Effector memory CD8-positive, alpha-beta T cell (primary cell): ENCODE results near the gene MAGEA8.
"Not testable (repeated sequence)": the region's sequence is repeated elsewhere in the genome, so short reads cannot be mapped to it uniquely, and the experiment has no call there.

Source experiments
- ATAC-seq: fragments of 150-1000 bp; cut with Tn5 transposase; replicated peaks from 2 replicates; pipeline ENCODE4 v1.10.0; 2021; ENCODE audit warnings: mild to moderate bottlenecking, moderate library complexity
- DNase-seq, 3 experiments: peaks; one replicate each; pipeline ENCODE4 v3.0.0; 2021
- H3K27ac Mint-ChIP-seq, 2 donors: one replicate each; pipeline ENCODE4 v1.8.0; 2022; ENCODE audit warnings: mild to moderate bottlenecking in 2 of 2, mixed read lengths in 2 of 2, moderate library complexity in 2 of 2
- H3K27me3 Mint-ChIP-seq, 2 donors: one replicate each; pipeline ENCODE4 v1.8.0; 2022; ENCODE audit warnings: mixed read lengths in 2 of 2
- H3K36me3 Mint-ChIP-seq: one replicate; pipeline ENCODE4 v1.8.0; 2022; ENCODE audit warnings: mild to moderate bottlenecking, moderate library complexity, mixed read lengths; ENCODE audit not compliant: insufficient read depth
- H3K4me1 Mint-ChIP-seq, 2 donors: one replicate each; pipeline ENCODE4 v1.8.0; 2022; ENCODE audit warnings: low read depth in 2 of 2, mixed read lengths in 2 of 2
- H3K4me3 Mint-ChIP-seq, 2 donors: one replicate each; pipeline ENCODE4 v1.8.0; 2022; ENCODE audit warnings: mild to moderate bottlenecking in 2 of 2, mixed read lengths in 2 of 2, moderate library complexity in 2 of 2
- H3K9me3 Mint-ChIP-seq, 2 donors: one replicate each; pipeline ENCODE4 v1.8.0; 2022; ENCODE audit warnings: mixed read lengths in 2 of 2

MAGEA8 gene

GRCh38 chrX:149865390-149865789 lies 15.6 kb upstream of the MAGEA8 start:
- ATAC-seq (no peak), DNase-seq (no peak)
- Mint-ChIP-seq H3K4me3 (no peak overlapping the region), H3K36me3 (no peaks in the 10 kb centered on the region), H3K27me3 (no peaks in the 10 kb centered on the region), H3K9me3 (peaks cover 0 to 2% of the 10 kb centered on the region in 2 donors), H3K4me1 (no peaks in the 10 kb centered on the region), H3K27ac (no peak overlapping the region)

- no peak for DNase-seq
- ATAC-seq: no peak
- H3K4me3 Mint-ChIP-seq: no peak overlapping the region
- H3K27ac Mint-ChIP-seq: no peak overlapping the region
- no peaks in the 10 kb centered on the region for H3K36me3 Mint-ChIP-seq
- H3K4me1 Mint-ChIP-seq: peaks cover 0 to 8% of the 10 kb centered on the region in 2 donors
- no peaks in the 10 kb centered on the region for H3K27me3 Mint-ChIP-seq
- no peaks in the 10 kb centered on the region for H3K9me3 Mint-ChIP-seq
These were observed 13.5 kb upstream of the MAGEA8 start for GRCh38 chrX:149867488-149867887.

GRCh38 chrX:149870840-149871239 lies 10.1 kb upstream of the MAGEA8 start:
- ATAC-seq: no peak
- H3K36me3 Mint-ChIP-seq: no peaks in the 10 kb centered on the region

GRCh38 chrX:149871433-149871832 lies 9.6 kb upstream of the MAGEA8 start:
- Mint-ChIP-seq H3K27me3 (no peaks in the 10 kb centered on the region), H3K36me3 (no peaks in the 10 kb centered on the region), H3K4me1 (peaks cover 0 to 8% of the 10 kb centered on the region in 2 donors), H3K4me3 (no peak overlapping the region), H3K9me3 (no peaks in the 10 kb centered on the region), H3K27ac (no peak overlapping the region)
- no peak for ATAC-seq
- no peak for DNase-seq

More at GRCh38 chrX:149870840-149871239, 10.1 kb upstream of the MAGEA8 start:
- H3K4me1 Mint-ChIP-seq: peaks cover 0 to 8% of the 10 kb centered on the region in 2 donors
- no peak overlapping the region for H3K27ac Mint-ChIP-seq
- no peak for DNase-seq
- no peak overlapping the region for H3K4me3 Mint-ChIP-seq
- no peaks in the 10 kb centered on the region for H3K9me3 Mint-ChIP-seq
- no peaks in the 10 kb centered on the region for H3K27me3 Mint-ChIP-seq

GRCh38 chrX:149871940-149872339 lies 9.0 kb upstream of the MAGEA8 start:
- Mint-ChIP-seq H3K27me3 (no peaks in the 10 kb centered on the region), H3K27ac (no peak overlapping the region), H3K4me3 (no peak overlapping the region), H3K36me3 (no peaks in the 10 kb centered on the region), H3K9me3 (no peaks in the 10 kb centered on the region), H3K4me1 (peaks cover 0 to 8% of the 10 kb centered on the region in 2 donors)
- peak; percentile 58 to 63 (median 61) for DNase-seq
- peak; percentile 99 for ATAC-seq

- Mint-ChIP-seq H3K27me3 (no peaks in the 10 kb centered on the region), H3K4me3 (no peak overlapping the region), H3K27ac (no peak overlapping the region), H3K4me1 (peaks cover 2 to 3% of the 10 kb centered on the region in 2 donors), H3K36me3 (no peaks in the 10 kb centered on the region), H3K9me3 (no peaks in the 10 kb centered on the region)
- ATAC-seq: no peak
- DNase-seq: no peak
These were observed 3.8 kb upstream of the MAGEA8 start for GRCh38 chrX:149877157-149877556.

- Mint-ChIP-seq H3K9me3 (no peaks in the 10 kb centered on the region), H3K4me1 (peaks cover 0 to 7% of the 10 kb centered on the region in 2 donors), H3K36me3 (no peaks in the 10 kb centered on the region), H3K27me3 (no peaks in the 10 kb centered on the region), H3K27ac (no peak overlapping the region), H3K4me3 (no peak overlapping the region)
- ATAC-seq (no peak), DNase-seq (no peak)
These were observed 3.3 kb upstream of the MAGEA8 start for GRCh38 chrX:149877636-149878035.

- not testable (repeated sequence) for H3K36me3 Mint-ChIP-seq, ATAC-seq, H3K27ac Mint-ChIP-seq, H3K4me3 Mint-ChIP-seq, DNase-seq, H3K9me3 Mint-ChIP-seq, H3K4me1 Mint-ChIP-seq, H3K27me3 Mint-ChIP-seq
These were observed 9.8 kb downstream of the MAGEA8 start for GRCh38 chrX:149890828-149891227.

GRCh38 chrX:149898554-149898953 lies 17.6 kb downstream of the MAGEA8 start:
- no peak for DNase-seq
- Mint-ChIP-seq H3K27ac (no peak overlapping the region), H3K9me3 (no peaks in the 10 kb centered on the region), H3K4me1 (no peaks in the 10 kb centered on the region), H3K4me3 (no peak overlapping the region), H3K27me3 (no peaks in the 10 kb centered on the region), H3K36me3 (no peaks in the 10 kb centered on the region)
- ATAC-seq: no peak

GRCh38 chrX:149903889-149904748 lies 23.1 kb downstream of the MAGEA8 start:
- DNase-seq (no peak), ATAC-seq (no peak)
- H3K9me3 Mint-ChIP-seq: no peaks in the 10 kb centered on the region
- H3K36me3 Mint-ChIP-seq: no peaks in the 10 kb centered on the region
- peak overlapping the region; percentile 28 to 31 for H3K4me3 Mint-ChIP-seq
- no peaks in the 10 kb centered on the region for H3K27me3 Mint-ChIP-seq
- H3K27ac Mint-ChIP-seq: peak overlapping the region in 1 of 2 donors; percentile 73
- peaks cover 0 to 6% of the 10 kb centered on the region in 2 donors for H3K4me1 Mint-ChIP-seq

- no peaks in the 10 kb centered on the region for H3K9me3 Mint-ChIP-seq
- no peaks in the 10 kb centered on the region for H3K36me3 Mint-ChIP-seq
- peaks cover 0 to 6% of the 10 kb centered on the region in 2 donors for H3K4me1 Mint-ChIP-seq
- no peaks in the 10 kb centered on the region for H3K27me3 Mint-ChIP-seq
- H3K27ac Mint-ChIP-seq: no peak overlapping the region
- no peak overlapping the region for H3K4me3 Mint-ChIP-seq
- DNase-seq (no peak), ATAC-seq (no peak)
These were observed 27.3 kb downstream of the MAGEA8 start for GRCh38 chrX:149908308-149908707.

- Mint-ChIP-seq H3K9me3 (no peaks in the 10 kb centered on the region), H3K4me1 (peaks cover 0 to 6% of the 10 kb centered on the region in 2 donors), H3K27me3 (no peaks in the 10 kb centered on the region), H3K36me3 (no peaks in the 10 kb centered on the region), H3K27ac (no peak overlapping the region), H3K4me3 (no peak overlapping the region)
- ATAC-seq (no peak), DNase-seq (no peak)
These were observed 27.7 kb downstream of the MAGEA8 start for GRCh38 chrX:149908727-149909126.

GRCh38 chrX:149909324-149910177 lies 28.6 kb downstream of the MAGEA8 start:
- no peak for DNase-seq
- no peak overlapping the region for H3K27ac Mint-ChIP-seq
- H3K27me3 Mint-ChIP-seq: no peaks in the 10 kb centered on the region
- no peaks in the 10 kb centered on the region for H3K9me3 Mint-ChIP-seq
- H3K36me3 Mint-ChIP-seq: no peaks in the 10 kb centered on the region
- H3K4me1 Mint-ChIP-seq: peaks cover 0 to under 1% of the 10 kb centered on the region in 2 donors
- ATAC-seq: peak; percentile 60
- H3K4me3 Mint-ChIP-seq: no peak overlapping the region
